Measurements from ENCODE around the gene PITPNM2. TPM values are rescaled to one million over a fixed set of nuclear protein-coding genes. Genes with fewer than 3 reads are reported as not detected.
A peak's percentile ranks its signal among the peaks of the same experiment; 100 is the strongest.

PITPNM2 gene
- polyA plus RNA-seq, 1 of the 3 experiments (the other 2 are of a cell fraction), result 3.7 TPM

DNA sequence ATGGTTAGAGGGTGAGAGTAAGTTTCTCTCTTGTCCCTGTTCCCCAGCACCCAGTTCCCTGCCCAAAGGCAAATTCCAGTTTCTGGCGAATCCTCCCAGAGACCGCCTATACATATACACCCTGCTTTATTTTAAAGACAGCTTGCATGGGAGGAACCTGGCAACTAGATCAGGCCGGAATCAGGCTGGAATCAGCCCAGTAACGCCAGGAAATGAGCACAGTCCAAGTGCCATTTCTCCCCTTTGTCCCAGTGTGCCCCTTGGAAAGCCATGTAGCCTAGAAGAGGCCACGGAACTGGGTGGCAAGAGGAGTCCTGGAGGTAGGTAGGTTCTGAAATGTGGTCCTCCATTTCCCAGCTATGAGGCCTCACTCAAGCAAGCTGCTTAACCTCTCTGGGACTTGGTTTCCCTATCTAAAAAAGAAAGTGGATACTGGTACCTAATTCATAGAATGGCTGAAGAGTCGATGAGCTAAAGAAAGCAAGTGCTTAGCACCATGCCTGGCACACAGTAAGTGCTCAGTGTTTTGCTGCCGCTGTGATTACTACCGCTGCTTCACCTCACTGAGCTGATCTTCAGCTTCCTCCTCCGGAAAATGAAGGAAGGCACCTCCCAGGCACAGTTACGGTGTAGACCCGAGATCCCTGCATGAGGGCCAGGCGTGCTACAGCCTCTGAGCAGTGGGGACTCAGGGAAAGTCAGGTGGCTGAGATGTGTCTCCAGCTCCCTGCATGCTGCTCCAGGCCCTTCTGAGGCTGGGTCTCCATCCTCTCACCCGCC is 36.4 kb downstream of the PITPNM2 start (continued):
- TF ChIP-seq PBX3 (IDR thresholded peaks at IDR 0.05) (no peak), NRF1 (IDR thresholded peaks at IDR 0.05; ENCODE audit: low read depth, low read length) (no peak), ELF1 (IDR thresholded peaks at IDR 0.05) (no peak)

GRCh38 chr12:123113026-123113425 is 37.9 kb downstream of the PITPNM2 start:
- Histone ChIP-seq H3F3A (replicated peaks; ENCODE audit: insufficient read depth) (no peaks in the 10 kb centered on the region), H3K4me3 (ENCODE audit: low read depth in 2 of 2, low read length in 1 of 2) (no peak overlapping the region), H3K27ac (ENCODE audit: low read depth in 2 of 2, low read length in 1 of 2) (no peak overlapping the region), H3K27me3 (ENCODE audit: insufficient read depth) (no peaks in the 10 kb centered on the region), H3K9me3 (no peaks in the 10 kb centered on the region), H3K9ac (no peak overlapping the region), H3K4me1 (ENCODE audit: control insufficient read depth in 1 of 2, insufficient read depth in 2 of 2, low read depth in 1 of 2, low read length in 1 of 2) (peaks cover 4 to 17% of the 10 kb centered on the region in 2 experiments; a peak in 3 of 4 replicates), H4K20me1 (ENCODE audit: insufficient read depth) (peaks cover 4% of the 10 kb centered on the region; the same call in 1 of the 2 replicates), H3K36me3 (replicated peaks in 1 of 2; ENCODE audit: control insufficient read depth in 1 of 2, insufficient read depth in 2 of 2, low read length in 1 of 2) (no peaks in the 10 kb centered on the region), H3K79me2 (ENCODE audit: insufficient read depth) (peaks cover 5% of the 10 kb centered on the region; the same call in 1 of the 2 replicates), H3K9me2 (no peaks in the 10 kb centered on the region), H2AFZ (ENCODE audit: low read depth) (no peak overlapping the region), H3K4me2 (no peak overlapping the region)
- TF ChIP-seq MXI1 (IDR thresholded peaks at IDR 0.05; ENCODE audit: low read depth, low read length) (no peak), TCF12 (IDR thresholded peaks at IDR 0.05) (no peak), REST (IDR thresholded peaks at IDR 0.05; ENCODE audit: low read depth, low read length) (peak; percentile 49; the same call in 1 of the 2 replicates)
- DNase-seq, result no peak
- ChIA-PET POLR2A (no interaction called here), CTCF (no interaction called here)
- WGBS (ENCODE audit: low lambda C conversion rate), result 91% methylated on average over 5 of the region's 8 CpGs

- WGBS (ENCODE audit: low lambda C conversion rate), result 83% methylated on average over 10 of the region's 19 CpGs
- no peak for DNase-seq
These were observed 39.3 kb downstream of the PITPNM2 start for GRCh38 chr12:123111498-123112165.

More at GRCh38 chr12:123111498-123112165, 39.3 kb downstream of the PITPNM2 start:
- no peak overlapping the region for H3K4me3 ChIP-seq (ENCODE audit: low read depth in 2 of 2, low read length in 1 of 2)
- POLR2A ChIA-PET, result no interaction called here
- peak; percentile 38; the same call in 1 of the 2 replicates for TF ChIP-seq FOSL2 (IDR thresholded peaks at IDR 0.05; ENCODE audit: borderline replicate concordance, low read depth)
- TF ChIP-seq, protein P1, sequence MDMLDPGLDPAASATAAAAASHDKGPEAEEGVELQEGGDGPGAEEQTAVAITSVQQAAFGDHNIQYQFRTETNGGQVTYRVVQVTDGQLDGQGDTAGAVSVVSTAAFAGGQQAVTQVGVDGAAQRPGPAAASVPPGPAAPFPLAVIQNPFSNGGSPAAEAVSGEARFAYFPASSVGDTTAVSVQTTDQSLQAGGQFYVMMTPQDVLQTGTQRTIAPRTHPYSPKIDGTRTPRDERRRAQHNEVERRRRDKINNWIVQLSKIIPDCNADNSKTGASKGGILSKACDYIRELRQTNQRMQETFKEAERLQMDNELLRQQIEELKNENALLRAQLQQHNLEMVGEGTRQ (IDR thresholded peaks at IDR 0.05; ENCODE audit: borderline replicate concordance, low read depth, low read length), result no peak
- no peaks in the 10 kb centered on the region for H3F3A ChIP-seq (replicated peaks; ENCODE audit: insufficient read depth)
- H3K27ac ChIP-seq (ENCODE audit: low read depth in 2 of 2, low read length in 1 of 2), result peak overlapping the region in 1 of 2 experiments; percentile 37; a peak in 1 of 4 replicates
- H3K4me1 ChIP-seq (ENCODE audit: control insufficient read depth in 1 of 2, insufficient read depth in 2 of 2, low read depth in 1 of 2, low read length in 1 of 2), result peaks cover 8 to 17% of the 10 kb centered on the region in 2 experiments; a peak in 3 of 4 replicates
- no peaks in the 10 kb centered on the region for H3K9me3 ChIP-seq
- no peak overlapping the region for H3K4me2 ChIP-seq
- CTCF ChIA-PET, result interaction anchor here (0.9 to 1.5 kb wide), 2 partner anchors 126 to 256 kb away, joined by 3 to 4 read pairs; no protein-coding TSS in a partner anchor
- no peak overlapping the region for H3K9ac ChIP-seq
- peaks cover 5% of the 10 kb centered on the region; the same call in 1 of the 2 replicates for H3K79me2 ChIP-seq (ENCODE audit: insufficient read depth)
- peaks cover 4% of the 10 kb centered on the region; the same call in 1 of the 2 replicates for H4K20me1 ChIP-seq (ENCODE audit: insufficient read depth)
- no peaks in the 10 kb centered on the region for H3K27me3 ChIP-seq (ENCODE audit: insufficient read depth)
- H3K36me3 ChIP-seq (replicated peaks in 1 of 2; ENCODE audit: control insufficient read depth in 1 of 2, insufficient read depth in 2 of 2, low read length in 1 of 2), result no peaks in the 10 kb centered on the region
- H3K9me2 ChIP-seq, result no peaks in the 10 kb centered on the region
- no peak overlapping the region for H2AFZ ChIP-seq (ENCODE audit: low read depth)

Data from SK-N-SH (cell line).